ENCODE results near the gene CYBC1.

GRCh38 chr17:82438401-82439193, 12.0 kb downstream of the CYBC1 start:
- TF ChIP-seq EZH2 (IDR thresholded peaks at IDR 0.05; ENCODE audit: borderline replicate concordance, insufficient read depth, low read depth, low read length, poor library complexity, severe bottlenecking): no peak
- TF ChIP-seq, protein P1, sequence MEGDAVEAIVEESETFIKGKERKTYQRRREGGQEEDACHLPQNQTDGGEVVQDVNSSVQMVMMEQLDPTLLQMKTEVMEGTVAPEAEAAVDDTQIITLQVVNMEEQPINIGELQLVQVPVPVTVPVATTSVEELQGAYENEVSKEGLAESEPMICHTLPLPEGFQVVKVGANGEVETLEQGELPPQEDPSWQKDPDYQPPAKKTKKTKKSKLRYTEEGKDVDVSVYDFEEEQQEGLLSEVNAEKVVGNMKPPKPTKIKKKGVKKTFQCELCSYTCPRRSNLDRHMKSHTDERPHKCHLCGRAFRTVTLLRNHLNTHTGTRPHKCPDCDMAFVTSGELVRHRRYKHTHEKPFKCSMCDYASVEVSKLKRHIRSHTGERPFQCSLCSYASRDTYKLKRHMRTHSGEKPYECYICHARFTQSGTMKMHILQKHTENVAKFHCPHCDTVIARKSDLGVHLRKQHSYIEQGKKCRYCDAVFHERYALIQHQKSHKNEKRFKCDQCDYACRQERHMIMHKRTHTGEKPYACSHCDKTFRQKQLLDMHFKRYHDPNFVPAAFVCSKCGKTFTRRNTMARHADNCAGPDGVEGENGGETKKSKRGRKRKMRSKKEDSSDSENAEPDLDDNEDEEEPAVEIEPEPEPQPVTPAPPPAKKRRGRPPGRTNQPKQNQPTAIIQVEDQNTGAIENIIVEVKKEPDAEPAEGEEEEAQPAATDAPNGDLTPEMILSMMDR (IDR thresholded peaks at IDR 0.05): no peak

All from B cell (primary cell).